Measurements from ENCODE around the gene HSBP1. TPM values are rescaled to one million over a fixed set of nuclear protein-coding genes. Genes with fewer than 3 reads are reported as not detected.

The HSBP1 gene
- total RNA-seq, 1 donor: 18.8 TPM

GRCh38 chr16:83856792-83857191, 49.0 kb downstream of the HSBP1 start:
- Histone ChIP-seq H3K4me3 (ENCODE audit: insufficient read depth, low read length) (no peak overlapping the region), H3K9me3 (ENCODE audit: low read depth, low read length) (no peaks in the 10 kb centered on the region), H3K4me1 (ENCODE audit: insufficient read depth, low read length) (no peaks in the 10 kb centered on the region), H3K4me2 (ENCODE audit: insufficient read depth, low read length) (no peak overlapping the region), H3K79me2 (ENCODE audit: insufficient read depth, low read length) (no peaks in the 10 kb centered on the region), H2AFZ (ENCODE audit: low read length) (no peak overlapping the region), H4K20me1 (ENCODE audit: insufficient read depth, low read length) (no peaks in the 10 kb centered on the region), H3K36me3 (ENCODE audit: insufficient read depth, low read length) (no peaks in the 10 kb centered on the region), H3K27me3 (ENCODE audit: insufficient read depth, low read length) (peaks cover 13% of the 10 kb centered on the region), H3K27ac (ENCODE audit: low read depth, low read length) (no peak overlapping the region)
- no peak for TF ChIP-seq CTCF (IDR thresholded peaks at IDR 0.05; ENCODE audit: extremely low read depth, low read depth, low read length)
- DNase-seq (ENCODE audit: insufficient read length, low spot score, missing footprints): no peak

- Histone ChIP-seq H3K36me3 (ENCODE audit: insufficient read depth, low read length) (no peaks in the 10 kb centered on the region), H2AFZ (ENCODE audit: low read length) (no peak overlapping the region), H3K27ac (ENCODE audit: low read depth, low read length) (no peak overlapping the region), H3K4me1 (ENCODE audit: insufficient read depth, low read length) (no peaks in the 10 kb centered on the region), H3K79me2 (ENCODE audit: insufficient read depth, low read length) (no peaks in the 10 kb centered on the region), H3K9me3 (ENCODE audit: low read depth, low read length) (no peaks in the 10 kb centered on the region), H3K4me3 (ENCODE audit: insufficient read depth, low read length) (no peak overlapping the region), H3K27me3 (ENCODE audit: insufficient read depth, low read length) (peaks cover 12% of the 10 kb centered on the region), H3K4me2 (ENCODE audit: insufficient read depth, low read length) (no peak overlapping the region), H4K20me1 (ENCODE audit: insufficient read depth, low read length) (no peaks in the 10 kb centered on the region)
- no peak for TF ChIP-seq CTCF (IDR thresholded peaks at IDR 0.05; ENCODE audit: extremely low read depth, low read depth, low read length)
- DNase-seq (ENCODE audit: insufficient read length, low spot score, missing footprints): no peak
These were observed 51.5 kb downstream of the HSBP1 start for GRCh38 chr16:83859265-83859664.

GRCh38 chr16:83862661-83863060, 54.9 kb downstream of the HSBP1 start:
- Histone ChIP-seq H4K20me1 (ENCODE audit: insufficient read depth, low read length) (no peaks in the 10 kb centered on the region), H3K4me2 (ENCODE audit: insufficient read depth, low read length) (no peak overlapping the region), H3K9me3 (ENCODE audit: low read depth, low read length) (no peaks in the 10 kb centered on the region), H3K27me3 (ENCODE audit: insufficient read depth, low read length) (peaks cover 5% of the 10 kb centered on the region), H3K36me3 (ENCODE audit: insufficient read depth, low read length) (no peaks in the 10 kb centered on the region), H3K4me1 (ENCODE audit: insufficient read depth, low read length) (no peaks in the 10 kb centered on the region), H3K4me3 (ENCODE audit: insufficient read depth, low read length) (no peak overlapping the region), H3K79me2 (ENCODE audit: insufficient read depth, low read length) (no peaks in the 10 kb centered on the region), H2AFZ (ENCODE audit: low read length) (no peak overlapping the region), H3K27ac (ENCODE audit: low read depth, low read length) (no peak overlapping the region)
- no peak for TF ChIP-seq CTCF (IDR thresholded peaks at IDR 0.05; ENCODE audit: extremely low read depth, low read depth, low read length)
- DNase-seq (ENCODE audit: insufficient read length, low spot score, missing footprints): no peak

GRCh38 chr16:83863682-83864081, 55.9 kb downstream of the HSBP1 start:
- Histone ChIP-seq H3K79me2 (ENCODE audit: insufficient read depth, low read length) (no peaks in the 10 kb centered on the region), H3K4me3 (ENCODE audit: insufficient read depth, low read length) (no peak overlapping the region), H2AFZ (ENCODE audit: low read length) (no peak overlapping the region), H3K4me1 (ENCODE audit: insufficient read depth, low read length) (no peaks in the 10 kb centered on the region), H3K9me3 (ENCODE audit: low read depth, low read length) (no peaks in the 10 kb centered on the region), H3K27ac (ENCODE audit: low read depth, low read length) (no peak overlapping the region), H3K27me3 (ENCODE audit: insufficient read depth, low read length) (peaks cover 5% of the 10 kb centered on the region), H4K20me1 (ENCODE audit: insufficient read depth, low read length) (no peaks in the 10 kb centered on the region), H3K4me2 (ENCODE audit: insufficient read depth, low read length) (no peak overlapping the region), H3K36me3 (ENCODE audit: insufficient read depth, low read length) (no peaks in the 10 kb centered on the region)
- DNase-seq (ENCODE audit: insufficient read length, low spot score, missing footprints): no peak
- TF ChIP-seq CTCF (IDR thresholded peaks at IDR 0.05; ENCODE audit: extremely low read depth, low read depth, low read length): no peak

Other genes with a start within 250 kb of the HSBP1 start
- 5.1 and 5.6 TPM in 2 replicates for gene MLYCD, start 91.1 kb downstream of the HSBP1 start, total RNA-seq
- 3.6 and 5.0 TPM in 2 replicates for gene OSGIN1, start 145.3 kb downstream of the HSBP1 start, total RNA-seq
- gene NECAB2, start 160.3 kb downstream of the HSBP1 start, total RNA-seq: 0.29 and 0.72 TPM in 2 replicates
- gene SLC38A8, start 234.8 kb downstream of the HSBP1 start, total RNA-seq: not detected in 2 replicates